AG10803 (cell line): Measurements from ENCODE around the gene HDAC10.

ENCODE experiments used
- DNase-seq: peaks from one replicate; pipeline ENCODE4 v3.0.0; 2010; ENCODE audit warnings: low read depth
- H3K4me3 ChIP-seq: 2 replicates; pipeline ENCODE4 v1.5.1; 2011; ENCODE audit warnings: mild to moderate bottlenecking, low read length, control low read depth
- CTCF ChIP-seq: conservative IDR thresholded peaks from 2 replicates; pipeline ENCODE4 v1.5.1; 2011; ENCODE audit warnings: mild to moderate bottlenecking, low read length, control low read depth, inconsistent platforms

The HDAC10 gene

DNA sequence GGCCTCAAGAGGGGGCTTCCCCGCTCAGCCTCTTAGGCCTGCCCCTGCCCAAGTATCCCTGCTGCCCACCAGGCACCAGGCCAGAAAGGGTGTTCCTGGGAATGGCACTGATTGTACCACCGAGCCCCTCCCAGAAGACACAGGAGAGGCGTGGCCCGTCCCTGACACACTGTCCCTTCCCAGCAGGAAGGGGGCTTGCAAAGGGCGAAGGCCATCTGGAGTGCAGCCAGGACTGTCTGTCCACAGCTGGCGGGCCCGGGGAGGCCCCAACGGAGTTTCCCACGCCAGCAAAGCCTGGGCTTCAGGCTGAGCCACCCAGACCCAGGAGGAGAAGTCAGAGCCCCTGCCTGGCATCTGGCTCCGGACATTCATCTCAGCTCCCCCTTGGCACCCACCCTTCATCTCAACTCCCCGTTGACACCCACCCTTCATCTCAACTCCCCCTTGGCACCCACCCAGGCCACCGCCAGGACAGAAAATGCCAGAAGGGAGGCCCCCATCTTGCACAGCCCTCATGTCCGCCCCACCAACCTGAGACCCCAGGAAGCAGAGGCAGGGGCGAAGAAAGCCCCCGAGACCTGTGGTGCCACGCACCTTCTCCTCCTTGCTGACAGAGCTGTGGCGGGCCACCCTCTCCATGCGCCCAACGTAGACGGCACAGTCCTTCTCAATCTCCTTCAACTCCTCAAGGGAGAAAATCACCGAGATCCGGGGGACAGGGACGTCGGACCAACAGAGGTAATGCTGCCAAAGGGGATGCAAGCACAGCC, 25.7 kb downstream of the HDAC10 start:
- no peak for TF ChIP-seq CTCF
- no peak for DNase-seq
- H3K4me3 ChIP-seq = no peak overlapping the region

DNA sequence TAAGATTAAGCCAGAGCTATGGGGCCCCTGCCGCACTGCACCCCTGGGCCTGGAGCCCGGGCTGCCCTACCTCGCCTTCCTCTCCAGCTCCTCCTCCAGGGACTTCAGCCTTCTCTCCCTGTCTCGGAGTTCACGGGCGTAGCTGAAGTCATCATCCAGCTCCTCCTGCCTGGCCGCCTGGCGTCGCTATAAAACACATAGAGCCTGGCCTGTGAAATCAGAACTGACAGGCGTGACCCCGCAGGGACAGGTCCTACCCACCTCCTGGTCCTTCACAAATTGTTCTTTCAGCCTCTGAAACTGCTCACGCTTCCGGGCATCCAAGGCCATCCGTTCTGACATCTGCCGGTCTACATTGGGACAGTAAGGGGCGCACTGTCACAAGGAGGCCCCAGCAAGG, 27.0 kb downstream of the HDAC10 start:
- DNase-seq = no peak
- H3K4me3 ChIP-seq = no peak overlapping the region
- no peak for TF ChIP-seq CTCF

- no peak for TF ChIP-seq CTCF
- no peak overlapping the region for H3K4me3 ChIP-seq
- no peak for DNase-seq
These were observed 28.6 kb downstream of the HDAC10 start for GRCh38 chr22:50222508-50222907.

DNA sequence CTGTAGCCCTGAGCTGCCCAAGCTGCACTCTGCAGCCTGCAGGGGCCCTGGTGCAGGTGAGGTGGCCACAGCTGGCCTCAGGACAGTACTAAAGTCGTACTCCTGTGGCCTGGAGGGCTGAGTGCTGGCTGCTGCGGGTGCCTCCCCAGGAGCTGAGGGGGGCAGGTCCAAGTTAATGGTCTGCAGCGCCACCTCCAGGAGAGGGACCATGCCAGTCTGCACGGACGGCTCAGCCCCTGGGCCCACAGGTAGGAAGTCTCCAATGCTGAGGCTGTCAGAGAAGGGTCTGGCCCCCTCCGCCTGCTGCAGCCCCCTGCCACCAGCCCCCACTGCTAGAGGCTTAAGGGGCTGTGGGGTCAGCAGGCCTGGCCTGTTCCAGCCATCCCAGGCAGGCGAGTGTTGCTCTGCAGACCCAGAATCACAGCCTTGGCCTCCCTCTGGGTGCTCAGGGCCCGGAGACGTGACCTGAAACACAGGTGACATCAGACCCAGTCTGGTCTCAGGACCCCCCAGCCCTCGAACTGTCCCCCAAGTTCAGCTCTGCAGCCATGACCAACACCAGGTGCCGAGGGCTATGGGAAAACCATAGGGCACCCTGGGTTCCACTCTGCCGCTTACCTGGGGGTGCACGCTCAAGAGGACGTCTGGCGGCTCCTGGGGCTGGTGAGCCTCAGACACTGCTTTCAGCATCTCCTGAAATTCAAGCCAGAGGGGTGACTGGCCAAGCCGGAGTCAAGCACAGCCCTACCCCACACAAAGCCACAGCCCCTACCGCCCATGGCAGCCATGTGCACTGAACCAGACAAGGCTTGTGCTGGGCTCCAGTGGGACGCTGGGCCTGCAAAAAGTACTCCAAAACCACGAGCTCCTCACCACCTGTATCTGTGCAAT, 29.4 kb downstream of the HDAC10 start:
- H3K4me3 ChIP-seq = no peak overlapping the region
- no peak for TF ChIP-seq CTCF
- DNase-seq = no peak

DNA sequence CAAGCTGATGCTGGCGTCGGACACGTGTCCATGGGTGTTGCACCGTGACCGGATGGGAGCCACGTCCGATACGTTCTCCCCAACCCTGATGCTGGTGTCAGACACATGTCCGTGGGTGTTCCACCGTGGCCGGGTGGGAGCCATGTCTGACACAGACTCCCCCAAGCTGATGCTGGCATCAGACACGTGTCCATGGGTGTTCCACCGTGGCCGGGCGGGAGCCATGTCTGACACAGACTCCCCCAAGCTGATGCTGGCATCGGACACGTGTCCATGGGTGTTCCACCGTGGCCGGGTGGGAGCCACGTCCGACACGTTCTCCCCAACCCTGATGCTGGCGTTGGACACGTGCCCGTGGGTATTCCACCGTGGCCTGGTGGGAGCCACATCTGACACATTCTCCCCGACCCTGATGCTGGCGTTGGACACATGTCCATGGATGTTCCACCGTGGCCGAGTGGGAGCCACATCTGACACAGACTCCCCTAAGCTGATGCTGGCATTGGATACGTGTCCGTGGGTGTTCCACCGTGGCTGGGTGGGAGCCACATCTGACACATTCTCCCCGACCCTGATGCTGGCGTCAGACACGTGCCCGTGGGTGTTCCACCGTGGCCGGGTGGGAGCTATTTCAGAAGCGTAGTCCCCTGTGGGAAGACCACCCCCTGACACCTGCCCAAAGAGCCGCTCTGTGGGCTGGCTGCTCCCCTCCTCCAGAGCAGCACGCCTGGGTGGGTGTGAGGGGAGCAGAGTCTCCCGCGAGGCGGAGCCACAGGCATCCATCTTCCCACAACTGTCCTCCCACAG, 30.3 kb downstream of the HDAC10 start:
- H3K4me3 ChIP-seq = no peak overlapping the region
- no peak for TF ChIP-seq CTCF
- DNase-seq = no peak

- DNase-seq = no peak
- no peak overlapping the region for H3K4me3 ChIP-seq
- no peak for TF ChIP-seq CTCF
These were observed 31.1 kb downstream of the HDAC10 start for GRCh38 chr22:50219800-50220602.
